ENCODE measurements around the gene TNIP3.

TNIP3 gene

GRCh38 chr4:121091941-121092340 lies 72.2 kb downstream of the TNIP3 start:
- in situ Hi-C loops (cut with MboI; ENCODE audit: low sequenced_read_pairs) = no loop called here

GRCh38 chr4:121088867-121089266 lies 75.3 kb downstream of the TNIP3 start:
- in situ Hi-C loops (cut with MboI; ENCODE audit: low sequenced_read_pairs) = no loop called here

All from HL-60/S4 treated with phorbol 12-myristate 13-acetate at 8.2 ng/mL for 4 days and 3 days (cell line).